T-helper 17 cell (primary cell): ENCODE measurements around the gene NUMA1. TPM values are rescaled to one million over a fixed set of nuclear protein-coding genes. Genes with fewer than 3 reads are reported as not detected.

ENCODE experiments used
- ATAC-seq: fragments of 150-1000 bp; cut with Tn5 transposase; 2 replicates; pipeline ENCODE4 v1.10.0; 2021; ENCODE audit warnings: mild to moderate bottlenecking, moderate library complexity
- DNase-seq, 3 donors: peaks; one replicate each; pipeline versions ENCODE4 v3.0.0 to v3.0.0-alpha.2; 2020 to 2021
- H3K9me3 ChIP-seq: one replicate; pipeline ENCODE4 v1.7.0; 2013; ENCODE audit warnings: low read length, mild to moderate bottlenecking; ENCODE audit not compliant: control insufficient read depth, poor library complexity, severe bottlenecking
- H3K27ac Mint-ChIP-seq: one replicate; pipeline ENCODE4 v1.8.0; 2022; ENCODE audit warnings: mild to moderate bottlenecking, moderate library complexity, mixed read lengths
- H3K27me3 Mint-ChIP-seq: one replicate; pipeline ENCODE4 v1.8.0; 2022; ENCODE audit warnings: mixed read lengths
- H3K36me3 Mint-ChIP-seq: one replicate; pipeline ENCODE4 v1.8.0; 2022; ENCODE audit warnings: low read depth, mixed read lengths
- H3K4me1 Mint-ChIP-seq: one replicate; pipeline ENCODE4 v1.8.0; 2022; ENCODE audit warnings: mild to moderate bottlenecking, mixed read lengths
- H3K4me3 Mint-ChIP-seq: one replicate; pipeline ENCODE4 v1.8.0; 2022; ENCODE audit warnings: mild to moderate bottlenecking, moderate library complexity, mixed read lengths
- total RNA-seq, 4 donors: library from RNA in 2 of 4; stranded (reverse) in 2 of 4; gene quantifications; one replicate each; pipeline ENCODE4 v1.2.3 and lab custom pipeline; 2022 to 2026

The NUMA1 gene
- total RNA-seq, 2 donors from 2014 or later = 207 to 208 TPM

- no peaks in the 10 kb centered on the region for H3K9me3 ChIP-seq
- DNase-seq = no peak
Observed at GRCh38 chr11:72039031-72039855, 41.1 kb downstream of the NUMA1 start.

GRCh38 chr11:72038491-72038890 is 41.9 kb downstream of the NUMA1 start:
- ATAC-seq (no peak), DNase-seq (no peak)
- no peak overlapping the region for H3K27ac Mint-ChIP-seq
- H3K4me3 Mint-ChIP-seq = no peak overlapping the region
- no peaks in the 10 kb centered on the region for H3K9me3 ChIP-seq
- H3K4me1 Mint-ChIP-seq = peaks cover 39% of the 10 kb centered on the region
- H3K27me3 Mint-ChIP-seq = no peaks in the 10 kb centered on the region
- no peaks in the 10 kb centered on the region for H3K36me3 Mint-ChIP-seq

More at GRCh38 chr11:72039031-72039855, 41.1 kb downstream of the NUMA1 start:
- Mint-ChIP-seq H3K27ac (no peak overlapping the region), H3K36me3 (no peaks in the 10 kb centered on the region), H3K27me3 (no peaks in the 10 kb centered on the region), H3K4me1 (peaks cover 39% of the 10 kb centered on the region), H3K4me3 (no peak overlapping the region)
- ATAC-seq = no peak

GRCh38 chr11:72037554-72038311 is 42.6 kb downstream of the NUMA1 start:
- ATAC-seq = no peak
- H3K27me3 Mint-ChIP-seq = no peaks in the 10 kb centered on the region
- no peak overlapping the region for H3K4me3 Mint-ChIP-seq
- no peaks in the 10 kb centered on the region for H3K9me3 ChIP-seq
- peaks cover 38% of the 10 kb centered on the region for H3K4me1 Mint-ChIP-seq
- H3K27ac Mint-ChIP-seq = peak overlapping the region; percentile 91
- DNase-seq = no peak
- H3K36me3 Mint-ChIP-seq = no peaks in the 10 kb centered on the region

GRCh38 chr11:72036687-72037086 is 43.7 kb downstream of the NUMA1 start:
- Mint-ChIP-seq H3K27me3 (no peaks in the 10 kb centered on the region), H3K27ac (peak overlapping the region; percentile 91), H3K4me3 (peak overlapping the region; percentile 67), H3K36me3 (no peaks in the 10 kb centered on the region), H3K4me1 (peaks cover 27% of the 10 kb centered on the region)
- no peaks in the 10 kb centered on the region for H3K9me3 ChIP-seq
- DNase-seq = no peak
- ATAC-seq = no peak

- Mint-ChIP-seq H3K4me3 (no peak overlapping the region), H3K4me1 (peaks cover 31% of the 10 kb centered on the region), H3K27me3 (no peaks in the 10 kb centered on the region), H3K27ac (peak overlapping the region; percentile 83), H3K36me3 (peaks cover 3% of the 10 kb centered on the region)
- no peak for ATAC-seq
- no peaks in the 10 kb centered on the region for H3K9me3 ChIP-seq
- DNase-seq = no peak
Observed at GRCh38 chr11:72030472-72031045, 49.8 kb downstream of the NUMA1 start.

GRCh38 chr11:72026090-72026489 is 54.3 kb downstream of the NUMA1 start:
- peak overlapping the region; percentile 72 for H3K27ac Mint-ChIP-seq
- no peaks in the 10 kb centered on the region for H3K27me3 Mint-ChIP-seq
- peaks cover 33% of the 10 kb centered on the region for H3K4me1 Mint-ChIP-seq
- DNase-seq = no peak
- ATAC-seq = no peak
- no peaks in the 10 kb centered on the region for H3K9me3 ChIP-seq
- no peak overlapping the region for H3K4me3 Mint-ChIP-seq
- peaks cover 3% of the 10 kb centered on the region for H3K36me3 Mint-ChIP-seq

GRCh38 chr11:72024069-72024754 is 56.1 kb downstream of the NUMA1 start:
- no peak overlapping the region for H3K4me3 Mint-ChIP-seq
- H3K36me3 Mint-ChIP-seq = peaks cover 5% of the 10 kb centered on the region
- no peaks in the 10 kb centered on the region for H3K9me3 ChIP-seq
- no peaks in the 10 kb centered on the region for H3K27me3 Mint-ChIP-seq
- ATAC-seq (no peak), DNase-seq (no peak)
- peak overlapping the region; percentile 34 for H3K27ac Mint-ChIP-seq
- peaks cover 25% of the 10 kb centered on the region for H3K4me1 Mint-ChIP-seq

GRCh38 chr11:72023335-72023734 is 57.0 kb downstream of the NUMA1 start:
- Mint-ChIP-seq H3K4me3 (no peak overlapping the region), H3K4me1 (peaks cover 22% of the 10 kb centered on the region), H3K27ac (peak overlapping the region; percentile 34), H3K36me3 (peaks cover 5% of the 10 kb centered on the region), H3K27me3 (no peaks in the 10 kb centered on the region)
- H3K9me3 ChIP-seq = no peaks in the 10 kb centered on the region
- ATAC-seq = no peak
- DNase-seq = no peak

- no peak overlapping the region for H3K27ac Mint-ChIP-seq
- peaks cover 8% of the 10 kb centered on the region for H3K4me1 Mint-ChIP-seq
- H3K27me3 Mint-ChIP-seq = no peaks in the 10 kb centered on the region
- ATAC-seq (no peak), DNase-seq (no peak)
- peaks cover 16% of the 10 kb centered on the region for H3K36me3 Mint-ChIP-seq
- H3K9me3 ChIP-seq = no peaks in the 10 kb centered on the region
- no peak overlapping the region for H3K4me3 Mint-ChIP-seq
Observed at GRCh38 chr11:72018171-72018570, 62.2 kb downstream of the NUMA1 start.

GRCh38 chr11:72015511-72016061 is 64.8 kb downstream of the NUMA1 start:
- ATAC-seq = no peak
- Mint-ChIP-seq H3K4me3 (peak overlapping the region; percentile 81), H3K27me3 (no peaks in the 10 kb centered on the region), H3K36me3 (peaks cover 19% of the 10 kb centered on the region), H3K4me1 (peaks cover 8% of the 10 kb centered on the region), H3K27ac (peak overlapping the region; percentile 86)
- no peak for DNase-seq
- no peaks in the 10 kb centered on the region for H3K9me3 ChIP-seq

- no peaks in the 10 kb centered on the region for H3K9me3 ChIP-seq
- H3K36me3 Mint-ChIP-seq = peaks cover 16% of the 10 kb centered on the region
- no peaks in the 10 kb centered on the region for H3K27me3 Mint-ChIP-seq
- no peak overlapping the region for H3K27ac Mint-ChIP-seq
- H3K4me1 Mint-ChIP-seq = peaks cover 8% of the 10 kb centered on the region
- ATAC-seq (no peak), DNase-seq (no peak)
- peak overlapping the region; percentile 81 for H3K4me3 Mint-ChIP-seq
Observed at GRCh38 chr11:72014761-72015320, 65.5 kb downstream of the NUMA1 start.

- no peak for ATAC-seq
- Mint-ChIP-seq H3K4me3 (no peak overlapping the region), H3K27ac (peak overlapping the region; percentile 39), H3K4me1 (peaks cover 10% of the 10 kb centered on the region), H3K27me3 (no peaks in the 10 kb centered on the region), H3K36me3 (peaks cover 19% of the 10 kb centered on the region)
- DNase-seq = no peak
- H3K9me3 ChIP-seq = no peaks in the 10 kb centered on the region
Observed at GRCh38 chr11:72013765-72014711, 66.3 kb downstream of the NUMA1 start.
